Tibial nerve (tissue), 4 donors: ENCODE data around the gene HINT1.

Source experiments
- EP300 ChIP-seq, 2 donors: sonication (generic); formaldehyde crosslinking; IDR thresholded peaks; one replicate each; pipeline ENCODE4 v1.6.1; 2017; ENCODE audit warnings: antibody characterized with exemption in 2 of 2, mild to moderate bottlenecking in 1 of 2
- POLR2A ChIP-seq, 2 donors: fragments of 450-650 bp; IDR thresholded peaks; one replicate each; pipeline ENCODE4 v1.6.1; 2017; ENCODE audit warnings: antibody characterized with exemption in 2 of 2, mild to moderate bottlenecking in 2 of 2, moderate library complexity in 2 of 2
- TF ChIP-seq, protein P1 (sequence below), 5 experiments: fragments of 200-600 bp in 3 of 5; fragments of 450-650 bp in 2 of 5; sonication (generic) in 3 of 5; IDR thresholded peaks; one replicate each; pipeline ENCODE4 v1.5.1; 2016 to 2019; ENCODE audit warnings: antibody characterized with exemption in 5 of 5, mild to moderate bottlenecking in 3 of 5, moderate library complexity in 2 of 5

DNA sequence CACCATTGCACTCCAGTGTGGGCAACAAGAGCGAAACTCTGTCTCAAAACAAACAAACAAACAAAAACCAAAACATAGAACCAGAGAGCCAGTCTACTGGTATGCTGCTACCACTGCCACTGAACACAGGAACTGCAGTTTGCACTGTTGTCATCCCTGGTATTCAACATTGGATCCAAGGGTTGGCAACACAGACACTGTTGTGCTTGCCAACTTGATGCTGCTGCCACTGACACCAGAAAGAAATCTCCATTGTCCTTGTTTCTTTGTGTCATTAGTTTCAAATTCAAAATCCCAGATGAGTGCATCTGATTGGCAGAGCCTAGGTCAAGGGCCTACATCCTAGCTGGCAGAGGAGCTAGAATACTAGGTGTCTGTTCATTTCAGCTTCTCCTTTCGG lies 16.2 kb downstream of the HINT1 start:
- TF ChIP-seq POLR2A (IDR thresholded peaks at IDR 0.05) (no peak), EP300 (IDR thresholded peaks at IDR 0.05) (no peak)
- TF ChIP-seq, protein P1, sequence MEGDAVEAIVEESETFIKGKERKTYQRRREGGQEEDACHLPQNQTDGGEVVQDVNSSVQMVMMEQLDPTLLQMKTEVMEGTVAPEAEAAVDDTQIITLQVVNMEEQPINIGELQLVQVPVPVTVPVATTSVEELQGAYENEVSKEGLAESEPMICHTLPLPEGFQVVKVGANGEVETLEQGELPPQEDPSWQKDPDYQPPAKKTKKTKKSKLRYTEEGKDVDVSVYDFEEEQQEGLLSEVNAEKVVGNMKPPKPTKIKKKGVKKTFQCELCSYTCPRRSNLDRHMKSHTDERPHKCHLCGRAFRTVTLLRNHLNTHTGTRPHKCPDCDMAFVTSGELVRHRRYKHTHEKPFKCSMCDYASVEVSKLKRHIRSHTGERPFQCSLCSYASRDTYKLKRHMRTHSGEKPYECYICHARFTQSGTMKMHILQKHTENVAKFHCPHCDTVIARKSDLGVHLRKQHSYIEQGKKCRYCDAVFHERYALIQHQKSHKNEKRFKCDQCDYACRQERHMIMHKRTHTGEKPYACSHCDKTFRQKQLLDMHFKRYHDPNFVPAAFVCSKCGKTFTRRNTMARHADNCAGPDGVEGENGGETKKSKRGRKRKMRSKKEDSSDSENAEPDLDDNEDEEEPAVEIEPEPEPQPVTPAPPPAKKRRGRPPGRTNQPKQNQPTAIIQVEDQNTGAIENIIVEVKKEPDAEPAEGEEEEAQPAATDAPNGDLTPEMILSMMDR (IDR thresholded peaks at IDR 0.05), result no peak
